Activated CD8-positive, alpha-beta memory T cell treated with anti-CD3 and anti-CD28 coated beads, Interleukin-2, amount 50 U/mL, for 24 hours (primary cell): Measurements from ENCODE around the gene SLC7A5.
A peak's percentile ranks its signal among the peaks of the same experiment; 100 is the strongest.
"Not testable (repeated sequence)": the region's sequence is repeated elsewhere in the genome, so short reads cannot be mapped to it uniquely, and the experiment has no call there.

Experiments
- DNase-seq: peaks from one replicate; pipeline ENCODE4 v3.0.0-alpha.2; 2020; ENCODE audit errors: extremely low read depth

Gene SLC7A5

DNA sequence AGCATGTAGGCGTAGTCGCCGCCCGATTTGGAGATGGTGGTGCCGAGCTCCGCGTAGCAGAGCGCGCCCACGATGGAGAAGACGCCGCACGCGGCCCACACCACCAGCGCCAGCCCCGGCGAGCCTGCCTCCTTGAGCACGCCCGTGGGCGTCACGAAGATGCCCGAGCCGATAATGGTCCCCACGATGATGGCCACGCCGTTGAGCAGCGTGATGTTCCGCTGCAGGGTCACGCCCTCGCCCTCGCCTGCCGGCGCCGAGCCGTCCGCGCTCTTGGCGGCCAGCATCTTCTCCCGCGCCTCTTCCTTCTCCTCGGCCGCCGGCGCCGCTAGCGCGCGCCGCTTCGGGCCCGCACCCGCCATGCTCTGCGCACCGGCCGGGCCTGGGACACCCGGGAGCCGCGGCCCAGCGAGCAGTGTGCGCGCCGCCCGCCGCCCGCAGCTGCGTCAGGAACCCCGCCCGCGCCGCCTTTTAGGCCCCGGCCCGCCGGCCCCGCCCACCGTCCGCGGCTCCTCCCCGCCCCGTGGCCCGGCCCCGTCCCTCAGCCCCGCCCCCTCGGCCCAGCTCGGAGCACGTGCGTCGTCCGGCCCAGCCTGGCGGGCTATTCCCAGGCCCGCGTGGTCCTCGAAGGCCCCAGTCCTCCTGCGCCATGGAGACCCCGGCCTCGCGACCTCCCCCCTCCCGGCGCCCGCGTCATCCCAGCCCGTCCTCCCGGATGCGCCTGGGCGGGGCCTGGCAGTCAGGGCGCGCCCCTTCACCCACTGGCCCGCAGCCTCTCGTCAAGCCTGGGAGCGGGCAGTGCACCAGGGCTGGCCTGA is at the start of gene SLC7A5:
Gene SLC7A5, minus strand, starts transcription at position 447 of the 818 bp plus-strand sequence. Its CDS starts 85 bp downstream, at position 362.
- DNase-seq = peak; percentile 58

DNA sequence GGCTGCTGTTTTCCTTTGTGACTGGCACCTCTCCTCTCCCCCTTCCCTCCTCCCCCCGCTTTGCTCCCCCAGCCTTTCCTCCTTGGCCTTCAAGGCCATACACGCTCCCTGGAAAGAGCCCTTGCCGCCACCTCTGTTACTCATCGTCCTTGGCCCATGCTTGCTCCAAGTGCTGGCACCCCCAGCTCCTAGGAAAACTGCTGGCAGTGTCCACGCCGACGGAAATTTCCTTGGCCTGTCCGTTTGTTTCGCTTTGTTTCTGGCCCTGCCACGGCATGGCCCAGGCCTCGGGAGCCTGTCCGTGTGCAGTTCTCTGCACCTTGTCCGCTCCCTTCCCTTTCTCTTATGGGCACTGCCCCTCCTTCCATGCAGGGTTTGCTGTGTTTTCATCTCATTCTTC is 49.0 kb upstream of the SLC7A5 start:
- DNase-seq = no peak

DNA sequence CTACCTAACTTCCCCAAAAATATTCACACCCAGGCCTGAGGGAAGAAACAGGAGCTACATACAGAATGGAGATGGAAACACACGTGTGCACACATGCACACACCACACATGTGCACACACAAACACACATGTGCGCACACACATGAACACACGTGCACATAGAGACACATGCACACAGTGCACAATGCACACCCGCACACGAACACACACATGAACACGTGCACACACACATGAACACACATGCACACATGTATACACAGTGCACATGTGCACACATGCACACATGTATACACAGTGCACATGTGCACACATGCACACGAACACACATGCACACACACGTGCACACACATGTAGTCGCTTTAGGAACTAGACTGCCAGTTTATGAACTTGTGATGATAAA is 48.2 kb upstream of the SLC7A5 start:
- DNase-seq = no peak

DNA sequence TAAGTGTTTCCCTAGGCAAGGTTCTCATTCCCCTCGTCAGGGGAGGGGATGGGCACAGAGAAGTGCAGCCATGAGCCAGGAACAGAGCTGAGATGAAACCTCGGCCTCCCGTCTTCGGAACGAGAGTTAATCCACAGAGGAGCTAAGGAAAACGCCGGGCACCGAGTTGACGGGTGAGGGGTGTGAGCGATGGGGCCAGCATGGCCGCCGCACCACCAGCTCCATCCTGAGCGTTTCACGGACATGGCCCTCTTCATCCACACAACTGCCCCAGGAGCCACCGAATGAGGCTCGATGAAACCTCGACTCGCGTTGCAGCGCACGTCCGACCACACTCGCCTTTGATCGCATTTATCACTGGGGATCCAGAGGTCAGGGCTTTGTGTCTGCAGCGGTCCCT is 45.5 kb upstream of the SLC7A5 start:
- no peak for DNase-seq

DNA sequence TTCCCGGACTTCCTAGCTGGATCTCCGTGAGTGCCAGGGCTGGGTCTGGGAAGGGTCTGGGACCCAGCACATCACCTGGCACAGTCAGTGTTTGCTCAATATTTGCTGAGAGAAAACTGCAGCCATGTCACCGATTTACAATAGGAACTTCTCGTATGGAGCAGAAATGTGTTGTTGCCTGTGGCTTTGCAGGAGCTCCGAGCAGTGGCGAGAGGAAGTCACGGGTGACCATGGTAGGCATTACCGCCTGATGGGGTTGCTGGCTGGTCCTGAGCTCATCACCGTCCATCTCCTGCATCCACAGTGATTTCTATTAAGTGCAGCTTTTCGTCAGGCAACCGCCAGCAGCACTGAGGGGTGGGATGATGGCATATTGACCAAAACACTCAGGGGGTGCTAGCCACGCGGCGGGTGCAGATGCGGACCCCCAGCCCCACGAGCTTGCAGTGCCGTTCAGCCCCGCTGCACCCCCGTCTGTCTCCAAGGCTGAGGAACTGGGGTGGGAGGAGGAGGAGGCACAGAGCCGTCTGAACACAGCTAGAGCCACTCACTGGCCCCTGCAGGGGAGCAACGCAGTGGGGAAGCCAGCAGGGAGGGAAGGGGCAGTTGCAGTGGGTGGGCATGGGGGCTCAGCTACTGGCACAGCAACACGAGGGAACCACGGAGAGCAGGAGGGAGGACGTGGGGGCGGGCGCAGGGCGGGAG is 44.9 kb upstream of the SLC7A5 start:
- DNase-seq = not testable (repeated sequence)

DNA sequence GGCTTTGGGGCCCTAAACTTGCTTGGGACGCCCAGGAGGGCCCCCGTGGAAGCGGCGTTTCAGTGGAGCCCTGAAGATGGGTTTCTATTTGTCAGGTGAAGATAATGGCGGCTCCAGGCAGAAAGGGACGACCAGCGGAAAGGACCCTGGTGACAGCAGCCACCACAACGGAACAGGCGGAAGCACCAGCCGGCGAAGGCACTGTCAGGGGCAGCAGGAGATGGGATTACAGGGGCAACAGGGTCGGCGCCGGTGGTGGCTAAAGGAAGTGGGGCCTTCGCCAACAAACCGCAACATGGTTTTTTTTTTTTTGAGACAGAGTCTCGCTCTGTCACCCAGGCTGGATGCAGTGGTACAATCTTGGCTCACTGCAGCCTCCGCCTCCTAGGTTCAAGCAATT is 43.4 kb upstream of the SLC7A5 start:
- DNase-seq = not testable (repeated sequence)

DNA sequence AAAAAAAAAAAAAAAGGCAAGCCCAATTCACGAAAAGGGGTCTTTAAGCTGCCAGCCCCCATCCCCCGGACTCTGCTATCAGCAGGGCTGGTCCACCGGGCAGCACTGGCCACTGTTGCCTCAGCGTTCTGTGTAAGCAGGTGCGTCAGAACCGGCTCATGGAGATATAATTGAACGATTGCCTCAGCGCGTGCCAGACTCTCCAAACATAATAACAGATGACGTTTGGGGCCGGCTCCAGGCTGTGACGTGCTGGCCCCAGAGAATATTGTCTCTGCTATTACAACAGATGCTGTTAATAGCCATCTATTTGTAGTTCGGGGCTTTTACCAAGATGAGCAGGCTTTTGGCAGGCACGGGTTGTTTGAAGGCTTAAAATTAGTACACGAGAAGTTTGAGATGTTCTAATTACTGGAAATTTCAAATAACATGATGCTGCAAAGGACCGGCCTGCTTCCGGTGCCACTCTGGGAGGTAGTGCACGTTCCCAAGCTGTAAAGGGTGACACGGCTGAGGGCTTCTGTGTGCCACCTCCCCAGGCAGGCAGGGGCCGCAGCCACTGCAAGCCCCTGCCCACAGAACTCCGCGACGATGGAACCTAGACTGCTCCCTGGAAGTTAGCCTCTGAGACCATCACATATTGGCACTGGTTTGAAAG is 41.9 kb upstream of the SLC7A5 start:
- DNase-seq = not testable (repeated sequence)

DNA sequence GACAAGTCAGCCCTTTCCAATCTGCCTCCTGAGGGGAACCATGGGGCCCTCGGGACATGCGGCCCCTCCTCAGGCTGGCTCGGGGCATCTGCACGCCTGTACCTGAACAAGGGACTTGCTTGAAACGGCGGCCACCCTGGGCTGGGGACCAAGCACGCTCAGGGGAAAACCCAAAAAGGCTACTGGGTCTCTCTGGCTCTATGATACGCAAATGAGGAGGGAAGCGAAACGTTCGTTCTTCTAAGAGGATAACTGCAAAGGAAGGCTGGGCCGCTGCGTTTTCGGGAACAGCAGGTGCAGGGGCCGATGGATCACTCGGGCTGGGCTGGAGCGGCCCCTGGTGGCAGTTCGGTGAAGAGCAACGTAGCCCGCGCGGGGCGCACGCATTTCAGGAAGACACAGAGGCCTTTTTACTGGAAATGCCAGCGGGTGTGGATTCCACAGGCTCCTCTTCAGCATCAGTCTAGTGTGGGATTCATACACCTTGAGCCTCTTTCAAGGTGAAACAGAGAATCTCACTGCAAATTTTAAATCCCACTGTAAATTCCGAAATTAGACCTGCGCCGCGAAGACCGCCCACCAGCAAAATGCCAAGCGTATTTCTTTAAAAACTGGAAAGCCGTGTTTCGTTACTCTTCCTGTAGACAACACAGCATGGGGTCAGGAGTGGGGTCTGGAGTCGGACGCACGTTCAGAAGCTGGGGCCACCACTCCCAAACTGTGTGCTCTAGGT is 40.1 kb upstream of the SLC7A5 start:
- peak; percentile 56 for DNase-seq

DNA sequence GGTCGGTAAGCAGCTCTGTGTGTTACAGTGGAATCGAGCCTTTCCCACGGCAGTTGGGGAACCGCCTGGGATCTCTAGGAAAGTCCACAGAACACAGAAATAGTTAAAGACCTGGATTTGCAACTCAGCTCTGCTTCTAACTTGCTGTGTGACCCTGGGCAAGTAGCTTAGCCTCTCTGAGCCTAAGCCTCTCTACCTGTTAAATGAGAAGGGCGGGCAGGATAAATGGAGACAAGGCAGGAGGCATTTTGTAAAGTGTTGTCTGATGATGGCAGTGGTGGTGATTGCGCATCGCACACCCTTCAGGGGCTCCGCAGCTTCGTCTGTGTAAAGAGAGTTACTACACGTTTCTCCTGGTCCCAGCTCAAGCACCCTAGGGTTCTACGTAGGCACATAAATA is 38.8 kb upstream of the SLC7A5 start:
- DNase-seq = not testable (repeated sequence)

DNA sequence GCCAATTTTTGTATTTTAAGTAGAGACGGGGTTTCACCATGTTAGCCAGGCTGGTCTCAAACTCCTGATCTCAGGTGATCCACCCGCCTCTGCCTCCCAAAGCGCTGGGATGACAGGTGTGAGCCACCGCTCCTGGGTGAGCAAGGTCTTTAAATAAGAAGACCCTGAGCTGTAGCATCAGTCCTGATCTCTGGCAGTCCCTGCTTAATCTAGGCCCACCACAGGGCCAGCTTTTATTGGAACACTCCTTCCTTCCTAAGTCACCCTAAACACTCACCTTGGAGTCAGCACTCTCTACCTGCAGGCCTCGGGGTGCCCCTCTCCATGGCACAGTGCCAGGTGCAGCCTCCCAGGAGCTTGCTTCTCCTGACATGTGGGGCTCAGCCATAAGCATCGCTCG is 36.2 kb upstream of the SLC7A5 start:
- DNase-seq = not testable (repeated sequence)

DNA sequence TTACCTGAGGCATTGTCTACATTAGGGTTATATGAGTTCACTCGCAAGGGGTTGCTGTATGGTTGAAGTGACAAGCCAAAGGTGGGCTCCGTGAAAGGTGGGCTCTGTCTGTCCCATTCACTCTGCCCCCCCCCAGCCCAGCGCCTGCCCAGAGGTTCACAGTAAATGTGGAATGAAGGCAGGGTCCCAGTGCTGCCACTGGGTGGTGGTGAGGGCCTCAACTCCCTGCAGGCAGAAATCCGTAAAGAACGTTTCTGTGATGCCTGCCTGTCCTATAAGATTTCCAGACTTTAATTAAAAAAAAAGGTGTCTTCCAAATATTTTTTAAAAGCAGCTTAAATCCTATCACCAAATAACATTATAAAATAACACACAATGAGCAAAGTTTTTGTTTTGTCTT is 35.7 kb upstream of the SLC7A5 start:
- not testable (repeated sequence) for DNase-seq

DNA sequence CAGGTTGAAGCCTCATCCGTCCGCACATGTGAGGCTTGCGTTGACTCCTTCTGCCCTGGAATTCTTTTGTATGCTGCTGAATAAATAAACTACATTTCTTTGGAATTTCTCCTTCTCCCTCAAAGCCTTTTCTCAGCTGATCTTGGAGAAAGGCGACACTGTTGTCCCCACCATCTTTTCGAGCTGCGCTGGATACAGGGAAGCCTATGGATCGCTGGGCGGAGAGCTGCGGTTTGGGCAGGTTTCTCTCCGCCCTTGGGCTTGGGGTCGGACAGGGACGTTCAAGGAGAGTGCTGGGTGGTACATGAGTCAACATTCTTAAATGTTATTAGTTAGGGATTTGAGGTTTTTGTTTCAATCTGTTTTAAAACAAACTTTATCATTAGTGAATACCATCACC is 31.2 kb upstream of the SLC7A5 start:
- DNase-seq = not testable (repeated sequence)

DNA sequence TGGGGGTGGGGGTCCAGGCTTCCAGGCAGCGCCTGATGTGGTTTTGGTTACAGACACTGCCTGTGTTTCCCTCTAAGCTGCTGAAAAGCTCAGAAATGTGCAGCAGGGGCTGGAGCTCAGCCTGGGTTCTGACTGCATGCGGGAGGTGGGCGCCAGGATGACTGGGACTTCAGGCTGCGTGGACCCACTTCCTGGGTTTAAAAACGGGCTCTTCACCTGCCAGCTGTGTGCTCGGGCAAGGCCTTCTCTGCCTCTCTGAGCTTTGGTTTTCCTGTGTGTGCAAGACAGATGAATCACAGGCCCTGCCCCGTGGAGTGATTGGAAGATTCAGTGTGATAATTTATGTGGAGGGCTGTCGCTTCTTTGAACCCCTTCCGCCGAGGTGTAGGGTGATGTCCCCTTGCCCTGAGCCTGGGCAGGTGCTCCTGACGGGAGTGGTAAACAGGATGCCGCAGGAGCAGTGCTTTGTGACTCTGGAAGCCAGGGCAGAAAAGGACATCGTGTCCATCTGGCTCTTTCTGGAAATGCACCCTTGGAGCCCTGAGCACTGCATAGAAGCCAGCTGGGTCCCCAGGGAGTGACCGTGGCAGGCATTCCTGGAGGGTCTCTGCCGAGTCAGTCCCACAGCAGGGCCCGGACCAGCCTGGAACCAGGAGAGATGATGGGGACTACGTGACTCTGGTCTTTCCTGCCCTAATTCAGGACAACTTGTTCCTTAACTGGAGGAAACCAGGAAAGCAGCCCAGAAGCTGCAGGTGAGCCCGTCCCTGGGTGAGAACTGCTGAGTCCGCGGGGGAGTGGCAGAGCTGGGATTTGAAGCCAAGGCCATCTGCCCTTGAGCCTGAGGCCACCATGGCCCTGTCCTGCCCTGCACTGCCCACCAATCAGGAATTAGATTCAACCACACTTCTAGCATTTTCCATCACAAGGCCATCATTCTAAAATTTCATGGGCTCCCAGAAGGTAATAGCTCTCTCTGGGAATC is 28.5 kb upstream of the SLC7A5 start:
- DNase-seq = no peak

DNA sequence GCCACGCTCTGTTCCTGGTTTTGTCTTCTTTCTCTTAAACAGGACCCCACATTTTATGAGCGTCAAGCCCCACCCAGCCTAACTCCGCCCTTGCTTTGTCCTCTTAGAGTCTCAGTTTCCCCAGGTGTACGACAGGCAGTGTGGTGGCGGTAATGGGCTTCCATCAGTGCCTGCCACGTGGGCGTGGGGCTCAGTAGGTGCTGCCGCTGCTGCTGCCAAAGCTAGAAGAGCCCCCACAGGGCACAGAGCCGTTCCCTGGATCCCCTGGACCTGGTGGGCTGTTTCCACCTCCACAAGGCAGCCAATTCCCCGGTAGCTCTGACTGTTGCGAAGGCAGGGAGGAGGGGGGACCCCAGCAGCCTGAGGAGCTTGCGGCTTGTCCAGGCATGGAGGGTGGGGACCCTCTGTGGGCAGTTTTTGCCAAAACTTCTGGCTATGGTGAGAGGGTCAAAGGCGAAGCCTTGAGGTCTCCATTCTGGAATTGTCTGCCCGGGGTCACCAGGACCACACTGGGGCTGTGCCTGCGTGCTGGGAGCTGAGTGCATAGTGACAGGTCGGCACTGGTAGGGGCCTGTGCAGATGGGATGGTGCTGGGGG is 27.7 kb upstream of the SLC7A5 start:
- DNase-seq = not testable (repeated sequence)

DNA sequence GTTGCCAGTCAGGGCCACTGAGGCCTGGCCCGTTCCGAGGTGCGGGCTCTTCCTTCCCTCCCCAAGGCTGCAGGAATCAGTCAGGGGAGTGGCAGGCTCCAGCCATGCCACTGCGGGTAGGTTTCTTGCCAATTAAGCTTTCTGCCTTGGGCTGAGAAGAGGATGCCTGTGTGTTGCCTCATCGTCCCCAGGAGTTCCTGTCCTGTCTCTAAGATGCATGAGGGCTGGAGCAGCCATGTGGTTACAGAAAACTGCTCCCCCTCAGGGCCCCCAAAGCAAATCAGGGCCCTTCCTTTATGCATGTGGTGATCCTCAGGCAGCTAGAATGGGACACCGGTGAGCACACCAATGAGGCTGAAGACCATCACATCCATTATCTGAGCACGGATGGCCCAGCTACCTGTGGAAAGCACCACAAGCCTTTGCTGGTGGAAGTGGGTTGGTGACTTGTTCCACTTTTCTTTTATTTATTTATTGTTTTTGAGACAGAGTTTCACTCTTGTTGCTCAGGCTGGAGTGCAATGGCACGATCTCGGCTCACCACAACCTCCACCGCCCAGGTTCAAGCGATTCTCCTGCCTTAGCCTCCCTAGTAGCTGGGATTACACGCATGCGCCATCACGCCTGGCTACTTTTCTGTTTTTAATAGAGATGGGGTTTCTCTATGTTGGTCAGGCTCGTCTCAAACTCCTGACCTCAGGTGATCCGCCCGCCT is 27.0 kb upstream of the SLC7A5 start:
- not testable (repeated sequence) for DNase-seq

DNA sequence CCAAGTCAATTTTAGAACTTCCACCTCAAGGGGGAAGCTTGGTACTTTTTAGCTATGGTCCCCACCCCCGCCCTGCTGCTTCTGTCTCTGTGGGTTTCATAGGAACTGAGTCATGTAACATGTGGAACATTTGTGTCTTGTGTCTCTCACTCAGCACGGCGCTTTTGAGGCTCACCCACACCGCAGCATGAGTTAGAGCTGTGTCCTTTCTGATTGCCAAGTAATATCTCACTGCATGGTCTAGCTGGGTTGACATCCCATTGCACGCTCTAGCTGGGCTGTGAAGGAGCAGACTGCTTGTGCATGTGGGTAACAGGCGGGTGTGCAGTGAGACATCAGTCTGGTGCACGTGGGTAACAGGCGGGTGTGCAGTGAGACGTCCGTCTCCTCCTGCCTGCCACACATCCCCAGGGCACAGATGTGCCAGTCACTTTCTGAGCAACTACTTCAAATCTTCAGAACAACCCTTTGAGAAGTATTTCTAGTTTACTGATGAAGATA is 26.4 kb upstream of the SLC7A5 start:
- DNase-seq = peak; percentile 68

DNA sequence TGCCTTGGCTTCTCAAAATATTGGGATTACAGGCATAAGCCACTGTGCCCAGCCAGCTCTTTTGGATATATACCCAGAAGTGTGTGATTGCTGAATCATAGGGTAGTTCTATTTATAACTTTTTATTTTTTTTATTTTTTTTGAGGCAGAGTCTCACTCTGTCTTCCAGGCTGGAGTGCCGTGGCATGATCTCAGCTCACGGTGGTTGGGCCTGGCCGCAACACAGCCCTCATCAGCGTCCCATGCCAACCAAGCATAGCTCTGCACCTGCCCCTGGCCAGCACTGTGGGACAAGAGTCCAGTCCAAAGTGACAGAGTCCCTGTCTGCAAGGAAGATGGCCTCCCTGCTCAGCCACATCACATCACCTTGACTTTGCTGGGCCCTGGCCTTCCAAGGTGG is 24.7 kb upstream of the SLC7A5 start:
- not testable (repeated sequence) for DNase-seq

DNA sequence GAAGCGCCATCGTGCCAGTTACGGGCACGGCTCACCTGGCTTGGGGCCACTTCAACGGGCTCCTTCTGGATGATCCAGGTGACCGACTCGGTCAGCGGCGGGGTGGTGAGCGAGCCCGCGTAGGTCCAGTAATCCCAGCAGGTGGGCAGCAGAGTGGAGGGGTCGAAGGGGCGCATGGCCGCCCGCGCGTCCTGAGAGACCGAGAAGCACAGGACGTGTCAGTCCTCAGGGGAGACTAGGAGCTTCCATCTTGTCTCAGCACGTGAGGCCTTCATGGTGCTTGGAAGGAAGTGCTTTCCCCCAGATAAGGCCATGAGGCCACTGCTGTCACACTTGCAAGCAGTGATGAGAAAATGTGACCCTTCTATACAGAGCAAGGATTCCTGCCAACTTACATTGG is 22.5 kb upstream of the SLC7A5 start:
- DNase-seq = no peak

DNA sequence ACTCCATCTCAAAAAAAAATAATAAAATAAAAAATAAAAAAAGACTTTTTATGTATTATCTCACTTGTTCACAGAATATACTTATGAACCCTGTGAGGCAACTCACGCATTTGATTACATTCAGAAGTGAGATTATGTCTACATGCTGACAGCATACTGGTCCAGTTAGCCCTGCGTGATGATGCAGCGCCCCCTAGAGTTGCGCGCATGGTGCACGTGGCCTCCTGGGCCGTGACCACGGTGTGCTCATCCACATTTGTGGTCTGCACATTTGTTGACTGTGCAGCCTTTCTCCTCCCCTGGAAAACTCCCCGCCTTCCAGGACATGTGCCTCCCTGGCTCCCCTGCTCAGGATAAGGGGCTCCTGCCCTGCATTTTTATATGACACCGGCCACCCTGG is 20.5 kb upstream of the SLC7A5 start:
- not testable (repeated sequence) for DNase-seq
